Osteocyte (in vitro differentiated cells): ENCODE results near the gene F5. TPM values are rescaled to one million over a fixed set of nuclear protein-coding genes. Genes with fewer than 3 reads are reported as not detected.
"Not testable (repeated sequence)": the region's sequence is repeated elsewhere in the genome, so short reads cannot be mapped to it uniquely, and the experiment has no call there.

Experiments
- DNase-seq: peaks from one replicate; pipeline ENCODE4 v3.0.0; 2021; ENCODE audit warnings: mixed read lengths; ENCODE audit not compliant: unreplicated experiment; ENCODE audit errors: extremely low spot score
- H3K27ac Mint-ChIP-seq: one replicate; pipeline ENCODE4 v1.8.0; 2021; ENCODE audit warnings: mild to moderate bottlenecking, mixed read lengths; ENCODE audit not compliant: unreplicated experiment
- H3K27me3 Mint-ChIP-seq: one replicate; pipeline ENCODE4 v1.8.0; 2021; ENCODE audit warnings: mixed read lengths; ENCODE audit not compliant: unreplicated experiment
- H3K36me3 Mint-ChIP-seq: one replicate; pipeline ENCODE4 v1.8.0; 2021; ENCODE audit warnings: mixed read lengths; ENCODE audit not compliant: unreplicated experiment
- H3K4me1 Mint-ChIP-seq: one replicate; pipeline ENCODE4 v1.8.0; 2021; ENCODE audit warnings: mixed read lengths; ENCODE audit not compliant: unreplicated experiment
- H3K4me3 Mint-ChIP-seq: one replicate; pipeline ENCODE4 v1.8.0; 2021; ENCODE audit warnings: mild to moderate bottlenecking, moderate library complexity, mixed read lengths; ENCODE audit not compliant: unreplicated experiment
- H3K9me3 Mint-ChIP-seq: one replicate; pipeline ENCODE4 v1.8.0; 2021; ENCODE audit warnings: mixed read lengths; ENCODE audit not compliant: unreplicated experiment
- CTCF ChIP-seq: fragments of 200-600 bp; sonication (generic); IDR thresholded peaks from 2 replicates; pipeline ENCODE4 v1.5.0; 2021; ENCODE audit warnings: antibody characterized with exemption, mild to moderate bottlenecking, moderate library complexity
- total RNA-seq: library from RNA; stranded (reverse); gene quantifications from 2 replicates; pipeline ENCODE4 v1.2.1, GENCODE V29; 2021

Gene F5
- total RNA-seq, 1 donor from 2014 or later: not detected

GRCh38 chr1:169509354-169509753, 76.9 kb downstream of the F5 start:
- Mint-ChIP-seq H3K4me1 (no peaks in the 10 kb centered on the region), H3K9me3 (no peaks in the 10 kb centered on the region), H3K27me3 (peaks cover 39% of the 10 kb centered on the region), H3K36me3 (no peaks in the 10 kb centered on the region), H3K27ac (no peak overlapping the region), H3K4me3 (no peak overlapping the region)
- no peak for TF ChIP-seq CTCF
- DNase-seq: no peak

GRCh38 chr1:169508432-169509338, 77.6 kb downstream of the F5 start:
- TF ChIP-seq CTCF: no peak
- no peaks in the 10 kb centered on the region for H3K36me3 Mint-ChIP-seq
- no peak overlapping the region for H3K4me3 Mint-ChIP-seq
- no peaks in the 10 kb centered on the region for H3K4me1 Mint-ChIP-seq
- no peaks in the 10 kb centered on the region for H3K9me3 Mint-ChIP-seq
- no peak overlapping the region for H3K27ac Mint-ChIP-seq
- peaks cover 36% of the 10 kb centered on the region for H3K27me3 Mint-ChIP-seq
- DNase-seq: no peak

- DNase-seq: no peak
- H3K27ac Mint-ChIP-seq: no peak overlapping the region
- no peaks in the 10 kb centered on the region for H3K4me1 Mint-ChIP-seq
- peaks cover 29% of the 10 kb centered on the region for H3K27me3 Mint-ChIP-seq
- no peaks in the 10 kb centered on the region for H3K9me3 Mint-ChIP-seq
- H3K36me3 Mint-ChIP-seq: no peaks in the 10 kb centered on the region
- H3K4me3 Mint-ChIP-seq: no peak overlapping the region
- TF ChIP-seq CTCF: no peak
These were observed 78.9 kb downstream of the F5 start for GRCh38 chr1:169507413-169507812.

- not testable (repeated sequence) for DNase-seq, H3K36me3 Mint-ChIP-seq, H3K4me1 Mint-ChIP-seq, H3K4me3 Mint-ChIP-seq, H3K9me3 Mint-ChIP-seq, H3K27ac Mint-ChIP-seq
- peaks cover 41% of the 10 kb centered on the region for H3K27me3 Mint-ChIP-seq
These were observed 82.7 kb downstream of the F5 start for GRCh38 chr1:169503601-169504000.

GRCh38 chr1:169499807-169500206, 86.5 kb downstream of the F5 start:
- peaks cover 41% of the 10 kb centered on the region for H3K27me3 Mint-ChIP-seq
- no peak overlapping the region for H3K27ac Mint-ChIP-seq
- DNase-seq: no peak
- H3K4me3 Mint-ChIP-seq: no peak overlapping the region
- TF ChIP-seq CTCF: no peak
- H3K4me1 Mint-ChIP-seq: no peaks in the 10 kb centered on the region
- H3K9me3 Mint-ChIP-seq: no peaks in the 10 kb centered on the region
- H3K36me3 Mint-ChIP-seq: no peaks in the 10 kb centered on the region
